Left renal cortex interstitium (tissue), 4 donors: ENCODE measurements around the gene TMEM255B. TPM values are rescaled to one million over a fixed set of nuclear protein-coding genes. Genes with fewer than 3 reads are reported as not detected.
"Not testable (repeated sequence)": the region's sequence is repeated elsewhere in the genome, so short reads cannot be mapped to it uniquely, and the experiment has no call there.

Experiments used
- DNase-seq, 4 donors: peaks; one replicate each; pipeline ENCODE4 v3.0.0-alpha.2; 2013; ENCODE audit warnings: low read depth in 4 of 4, low spot score in 2 of 4, missing footprints in 1 of 4
- polyA plus RNA-seq, 4 donors: library from polyadenylated mRNA; unstranded; fragments of 120-200 nt; gene quantifications; one replicate each; pipeline ENCODE4 v1.2.1, GENCODE V29; 2013; ENCODE audit not compliant: insufficient read length in 4 of 4

Gene TMEM255B
- polyA plus RNA-seq, result 1 to 10 TPM; 6.6 to 8.6 (median 7.6) TPM

DNA sequence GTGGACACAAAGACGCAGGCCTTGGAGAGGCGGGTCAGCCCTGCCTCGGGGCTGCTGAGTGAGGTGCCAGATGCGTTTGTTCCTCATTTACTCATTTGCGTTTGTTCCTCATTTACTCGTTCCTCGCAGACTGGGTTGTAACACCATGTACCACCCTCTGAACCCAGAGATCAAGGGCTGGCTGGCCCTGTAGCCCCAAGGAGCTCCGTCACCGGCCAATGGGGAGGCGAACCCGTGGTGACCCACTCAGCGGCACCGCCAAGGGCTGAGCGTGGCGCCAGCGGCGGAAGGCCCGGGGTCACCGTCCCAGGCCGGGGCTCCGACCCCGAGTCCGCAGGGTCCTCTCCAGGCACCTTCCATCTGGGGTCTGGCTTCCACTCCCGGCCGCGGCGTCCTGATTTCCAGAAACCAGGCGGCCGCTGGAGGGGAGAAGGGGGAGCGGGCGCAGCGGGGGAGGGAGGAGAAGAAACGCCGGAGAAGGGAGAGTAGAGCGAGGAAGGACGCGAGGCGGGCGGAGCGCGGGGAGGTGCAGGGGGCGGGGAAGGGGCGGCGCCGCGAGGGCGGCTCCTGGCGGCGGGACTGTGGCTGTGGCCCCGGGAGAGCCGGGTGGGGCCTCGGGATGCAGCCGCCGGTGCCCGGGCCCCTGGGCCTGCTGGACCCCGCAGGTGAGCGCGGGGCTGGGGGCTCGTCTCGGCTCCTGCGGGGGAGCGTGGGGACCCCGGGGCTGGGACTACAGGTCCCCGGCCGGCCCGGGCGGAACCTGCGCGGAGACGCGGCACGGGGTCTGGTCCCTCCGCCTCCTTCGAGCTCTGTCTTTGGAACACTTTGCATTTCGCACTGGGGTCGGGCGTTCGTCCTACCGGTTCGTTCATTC, at the start of gene TMEM255B:
TSS of gene TMEM255B (plus strand) at position 576 of the 874 bp plus-strand sequence. CDS start at position 620, 44 bp downstream.
- peak in 1 of 4 donors; percentile 41 for DNase-seq

DNA sequence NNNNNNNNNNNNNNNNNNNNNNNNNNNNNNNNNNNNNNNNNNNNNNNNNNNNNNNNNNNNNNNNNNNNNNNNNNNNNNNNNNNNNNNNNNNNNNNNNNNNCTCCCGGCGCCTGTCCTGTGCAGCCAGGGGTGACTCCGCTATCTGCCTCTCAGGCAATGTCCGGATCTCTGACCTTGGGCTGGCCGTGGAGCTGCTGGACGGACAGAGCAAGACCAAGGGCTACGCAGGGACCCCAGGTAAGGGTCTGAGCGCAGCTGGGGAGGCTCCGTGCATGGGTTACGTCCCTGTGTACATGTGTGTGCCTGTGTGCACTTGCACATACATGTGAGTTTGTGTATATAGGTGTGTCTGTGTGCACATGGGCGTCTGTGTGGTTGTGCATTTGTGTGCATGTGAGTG, 36.1 kb upstream of the TMEM255B start:
- no peak for DNase-seq

DNA sequence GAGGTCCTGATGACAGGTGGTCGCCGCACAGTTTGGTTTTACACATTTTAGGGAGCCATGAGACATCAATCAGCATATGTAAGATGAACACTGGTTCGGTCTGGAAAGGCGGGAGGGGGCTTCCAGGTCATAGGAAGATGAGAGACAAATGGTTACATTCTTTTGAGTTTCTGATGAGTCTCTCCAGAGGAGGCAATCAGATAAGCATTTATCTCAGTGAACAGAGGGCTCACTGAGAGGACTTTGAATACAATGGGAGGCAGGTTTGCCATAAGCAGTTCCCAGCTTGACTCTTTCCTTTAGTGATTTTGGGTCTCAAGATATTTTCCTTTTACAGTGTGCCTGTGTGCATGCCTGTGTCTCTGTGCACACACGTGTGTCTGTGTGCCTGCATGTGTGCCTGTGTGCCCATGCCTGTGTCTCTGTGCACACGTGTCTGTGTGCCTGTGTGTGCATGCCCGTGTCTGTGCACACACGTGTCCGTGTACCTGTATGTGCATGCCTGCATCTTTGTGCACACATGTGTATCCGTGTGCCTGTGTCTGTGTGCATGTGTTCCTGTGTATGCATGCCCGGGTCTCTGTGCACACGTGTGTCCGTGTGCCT, 35.5 kb upstream of the TMEM255B start:
- DNase-seq, result no peak

DNA sequence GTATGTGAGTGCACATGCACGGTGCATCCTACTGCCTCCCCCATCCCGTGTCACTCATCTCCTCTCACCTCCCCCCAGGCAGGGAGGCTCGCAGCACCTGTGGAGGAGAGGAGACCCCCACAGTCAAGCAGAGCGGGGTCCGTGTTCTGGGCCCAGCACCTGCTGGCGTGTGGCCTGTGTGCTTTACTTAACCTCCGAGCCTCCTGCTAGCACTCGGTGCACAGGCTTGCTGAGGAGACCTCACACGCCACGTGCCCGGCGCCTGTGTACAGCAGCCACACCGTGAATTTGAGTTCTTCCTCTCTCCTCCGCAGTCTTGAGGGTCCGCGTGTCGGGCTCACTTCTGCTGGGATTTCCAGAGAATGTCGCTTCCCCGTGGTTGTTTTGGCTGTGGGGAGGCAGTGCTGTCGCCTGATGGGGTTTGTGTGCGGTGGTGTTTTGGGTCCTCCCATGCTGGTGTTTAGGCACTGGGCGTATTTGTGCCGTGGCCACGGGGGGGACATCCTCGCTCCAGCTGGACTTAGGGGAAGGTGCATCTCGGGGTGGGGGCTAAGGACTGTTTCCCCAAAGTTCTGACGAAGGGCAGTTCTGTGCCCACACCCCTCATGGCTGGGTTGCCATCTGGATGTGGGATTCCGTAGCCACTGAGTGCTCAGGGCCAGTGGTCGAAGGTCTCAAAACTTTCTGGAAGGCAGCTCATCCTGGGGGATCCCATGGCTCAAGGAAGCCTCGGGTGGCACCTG, 34.8 kb upstream of the TMEM255B start:
- no peak for DNase-seq

DNA sequence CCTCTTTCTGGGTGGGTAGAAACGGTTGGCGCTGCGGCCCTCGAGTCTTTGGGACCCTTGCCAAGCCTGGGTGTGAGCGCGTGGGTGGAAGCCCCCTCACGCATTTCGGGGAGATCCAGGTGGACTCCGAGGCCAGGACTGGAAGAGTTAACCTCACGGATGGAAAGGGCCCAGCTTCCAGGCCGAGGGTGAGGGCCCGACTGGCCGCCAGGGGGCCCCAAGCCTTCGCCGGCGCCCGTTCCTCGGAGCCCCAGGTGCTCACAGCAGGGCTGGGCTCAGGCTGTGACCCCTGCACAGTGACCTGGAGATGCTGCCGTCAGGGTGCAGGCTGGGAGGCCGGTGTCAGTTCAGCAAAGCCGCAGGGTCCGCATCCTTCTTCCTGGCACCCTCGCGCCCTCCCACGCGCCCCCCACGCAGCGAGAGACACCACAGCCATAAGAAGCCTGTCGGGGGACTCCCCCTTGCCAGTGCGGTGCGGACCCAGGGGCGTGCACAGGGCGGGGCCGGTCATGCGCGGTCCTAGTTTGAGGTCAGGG, 34.2 kb upstream of the TMEM255B start:
- peak in 2 of 4 donors; percentile 58 to 61 for DNase-seq

DNA sequence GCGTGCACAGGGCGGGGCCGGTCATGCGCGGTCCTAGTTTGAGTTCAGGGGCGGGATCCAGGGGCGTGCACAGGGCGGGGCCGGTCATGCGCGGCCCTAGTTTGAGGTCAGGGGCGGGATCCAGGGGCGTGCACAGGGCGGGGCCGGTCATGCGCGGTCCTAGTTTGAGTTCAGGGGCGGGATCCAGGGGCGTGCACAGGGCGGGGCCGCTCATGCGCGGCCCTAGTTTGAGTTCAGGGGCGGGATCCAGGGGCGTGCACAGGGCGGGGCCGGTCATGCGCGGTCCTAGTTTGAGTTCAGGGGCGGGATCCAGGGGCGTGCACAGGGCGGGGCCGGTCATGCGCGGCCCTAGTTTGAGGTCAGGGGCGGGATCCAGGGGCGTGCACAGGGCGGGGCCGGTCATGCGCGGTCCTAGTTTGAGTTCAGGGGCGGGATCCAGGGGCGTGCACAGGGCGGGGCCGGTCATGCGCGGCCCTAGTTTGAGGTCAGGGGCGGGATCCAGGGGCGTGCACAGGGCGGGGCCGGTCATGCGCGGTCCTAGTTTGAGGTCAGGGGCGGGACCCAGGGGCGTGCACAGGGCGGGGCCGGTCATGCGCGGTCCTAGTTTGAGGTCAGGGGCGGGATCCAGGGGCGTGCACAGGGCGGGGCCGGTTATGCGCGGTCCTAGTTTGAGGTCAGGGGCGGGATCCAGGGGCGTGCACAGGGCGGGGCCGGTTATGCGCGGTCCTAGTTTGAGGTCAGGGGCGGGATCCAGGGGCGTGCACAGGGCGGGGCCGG, 33.5 kb upstream of the TMEM255B start:
- DNase-seq, result not testable (repeated sequence)

DNA sequence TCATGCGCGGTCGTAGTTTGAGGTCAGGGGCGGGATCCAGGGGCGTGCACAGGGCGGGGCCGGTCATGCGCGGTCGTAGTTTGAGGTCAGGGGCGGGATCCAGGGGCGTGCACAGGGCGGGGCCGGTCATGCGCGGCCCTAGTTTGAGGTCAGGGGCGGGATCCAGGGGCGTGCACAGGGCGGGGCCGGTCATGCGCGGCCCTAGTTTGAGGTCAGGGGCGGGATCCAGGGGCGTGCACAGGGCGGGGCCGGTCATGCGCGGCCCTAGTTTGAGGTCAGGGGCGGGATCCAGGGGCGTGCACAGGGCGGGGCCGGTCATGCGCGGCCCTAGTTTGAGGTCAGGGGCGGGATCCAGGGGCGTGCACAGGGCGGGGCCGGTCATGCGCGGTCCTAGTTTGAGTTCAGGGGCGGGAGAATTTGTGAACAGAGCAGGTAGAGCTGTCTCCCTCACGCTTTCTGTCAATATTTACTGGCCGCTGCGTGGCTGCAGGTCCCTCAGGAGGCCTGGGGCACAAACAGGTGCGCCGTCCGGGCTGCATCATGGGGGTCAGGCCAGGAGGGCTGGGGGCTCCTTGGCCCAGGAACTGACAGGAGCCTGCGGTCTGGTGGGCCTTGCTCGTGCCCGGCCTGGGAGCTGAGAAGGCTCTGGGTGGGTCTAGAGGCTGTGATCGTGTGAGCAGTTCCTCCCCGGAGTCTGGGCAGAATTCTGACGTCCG, 32.8 kb upstream of the TMEM255B start:
- not testable (repeated sequence) for DNase-seq

DNA sequence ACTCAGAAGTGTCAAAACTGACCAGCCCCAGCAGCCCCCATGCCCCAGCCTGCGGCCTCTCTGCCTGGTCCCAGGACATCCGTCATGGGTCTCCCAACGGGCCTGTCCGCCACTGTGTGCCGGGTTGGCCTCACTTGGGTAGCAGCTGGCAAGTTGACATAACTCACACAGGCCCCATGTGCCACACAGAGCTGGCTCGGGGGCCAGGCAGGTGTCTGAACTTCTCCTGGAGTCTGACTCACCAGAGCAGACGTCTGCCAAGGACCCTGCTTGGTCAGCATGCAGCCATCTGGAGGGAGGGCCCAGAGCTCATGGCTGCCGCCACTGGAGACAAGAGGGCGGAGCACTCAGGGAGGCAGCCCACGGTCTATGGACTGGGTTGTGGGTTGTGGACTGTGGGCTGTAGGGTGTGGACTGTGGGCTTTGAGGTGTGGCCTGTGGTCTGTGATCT, 32.0 kb upstream of the TMEM255B start:
- DNase-seq, result no peak

DNA sequence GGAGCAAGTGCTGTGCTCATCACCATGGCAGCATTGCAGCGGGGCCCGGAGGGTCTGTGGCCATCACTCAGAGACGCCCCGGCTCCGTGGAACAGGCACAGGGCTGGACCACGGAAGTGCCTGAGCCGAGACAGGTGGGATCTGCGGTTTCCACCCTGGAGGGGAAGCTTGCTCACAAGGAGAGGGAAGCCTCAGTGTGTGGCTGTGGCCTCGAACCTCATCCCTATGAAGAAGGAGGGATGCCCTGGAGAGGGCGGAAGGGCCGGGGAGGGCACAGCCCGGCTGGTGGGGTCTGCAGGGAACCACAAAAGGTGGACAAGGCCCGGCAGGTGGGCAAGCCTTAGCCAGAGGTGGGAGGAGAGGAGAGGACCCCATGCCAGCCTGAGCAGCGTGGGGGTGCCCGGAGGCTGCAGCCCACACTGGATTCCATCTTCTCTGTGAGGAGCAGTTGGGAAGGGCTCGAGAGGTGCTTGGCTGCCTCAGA, 30.4 kb upstream of the TMEM255B start:
- no peak for DNase-seq

DNA sequence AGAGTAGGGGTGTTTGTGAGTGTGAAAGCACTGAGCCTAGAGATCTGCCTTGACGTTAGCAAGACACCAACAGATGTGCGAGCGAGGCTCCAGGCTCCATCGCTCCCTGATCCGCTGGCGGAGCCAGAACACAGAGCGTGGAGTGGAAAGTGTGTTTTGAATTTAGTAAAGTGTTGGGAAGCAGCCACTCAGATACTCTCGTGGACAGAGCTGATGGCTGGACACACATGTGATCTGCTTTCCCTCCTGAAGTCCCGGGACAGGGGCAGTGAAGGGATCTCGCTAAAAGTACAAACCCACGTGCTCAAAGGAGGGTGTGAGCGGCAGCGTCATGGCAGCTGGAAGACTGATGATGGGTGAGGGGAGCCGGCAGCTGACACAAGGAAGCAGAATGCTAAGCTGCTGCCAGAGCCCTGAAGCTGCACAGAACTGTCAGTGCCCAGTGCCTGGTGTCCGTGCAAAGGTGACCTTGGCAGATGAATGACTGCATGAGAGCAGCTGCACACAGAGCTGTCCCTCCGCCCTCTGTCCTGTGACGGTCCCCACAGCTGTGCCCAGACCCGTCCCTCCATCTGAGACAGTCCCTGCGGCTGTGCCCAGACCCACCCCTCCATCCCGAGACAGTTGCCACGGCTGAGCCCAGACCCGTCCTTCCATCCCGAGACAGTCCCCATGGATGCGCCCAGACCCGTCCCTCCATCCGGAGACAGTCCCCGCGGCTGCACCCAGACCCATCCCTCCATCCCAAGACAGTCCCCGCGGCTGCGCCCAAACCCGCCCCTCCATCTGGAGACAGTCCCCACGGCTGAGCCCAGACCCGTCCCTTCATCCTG, 29.6 kb upstream of the TMEM255B start:
- no peak for DNase-seq

DNA sequence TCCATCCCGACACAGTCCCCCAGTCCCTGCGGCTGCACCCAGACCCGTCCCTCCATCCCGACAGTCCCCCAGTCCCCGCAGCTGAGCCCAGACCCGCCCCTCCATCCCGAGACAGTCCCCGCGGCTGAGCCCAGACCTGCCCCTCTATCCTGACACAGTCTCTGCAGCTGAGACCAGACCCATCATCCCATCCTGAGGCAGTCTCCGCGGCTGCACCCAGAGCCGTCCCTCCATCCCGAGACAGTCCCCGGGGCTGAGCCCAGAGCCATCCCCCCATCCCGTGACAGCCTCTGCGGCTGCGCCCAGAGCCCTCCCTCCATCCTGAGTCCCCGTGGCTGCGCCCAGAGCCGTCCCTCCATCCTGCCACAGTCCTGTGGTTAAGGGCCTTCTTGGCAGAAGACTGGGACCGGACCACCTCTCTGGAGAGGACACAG, 28.8 kb upstream of the TMEM255B start:
- DNase-seq, result no peak

DNA sequence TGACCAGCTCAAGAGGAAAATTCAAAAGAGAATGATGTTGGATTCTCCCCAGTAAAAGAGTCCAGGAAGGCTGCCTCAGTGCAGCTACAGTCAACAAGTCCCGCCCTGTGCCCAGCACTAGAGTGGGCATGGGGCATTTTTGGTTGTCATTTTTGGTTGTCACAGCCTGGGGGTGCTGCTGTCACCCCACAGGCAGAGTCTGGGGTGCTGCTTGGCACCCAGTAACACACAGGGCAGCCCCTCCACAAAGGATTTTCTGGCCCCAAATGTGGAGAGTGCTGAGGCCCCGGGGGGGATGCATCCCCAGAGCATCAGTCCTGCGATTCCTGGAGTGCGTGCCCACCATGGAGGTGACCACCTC, 28.2 kb upstream of the TMEM255B start:
- DNase-seq, result no peak

DNA sequence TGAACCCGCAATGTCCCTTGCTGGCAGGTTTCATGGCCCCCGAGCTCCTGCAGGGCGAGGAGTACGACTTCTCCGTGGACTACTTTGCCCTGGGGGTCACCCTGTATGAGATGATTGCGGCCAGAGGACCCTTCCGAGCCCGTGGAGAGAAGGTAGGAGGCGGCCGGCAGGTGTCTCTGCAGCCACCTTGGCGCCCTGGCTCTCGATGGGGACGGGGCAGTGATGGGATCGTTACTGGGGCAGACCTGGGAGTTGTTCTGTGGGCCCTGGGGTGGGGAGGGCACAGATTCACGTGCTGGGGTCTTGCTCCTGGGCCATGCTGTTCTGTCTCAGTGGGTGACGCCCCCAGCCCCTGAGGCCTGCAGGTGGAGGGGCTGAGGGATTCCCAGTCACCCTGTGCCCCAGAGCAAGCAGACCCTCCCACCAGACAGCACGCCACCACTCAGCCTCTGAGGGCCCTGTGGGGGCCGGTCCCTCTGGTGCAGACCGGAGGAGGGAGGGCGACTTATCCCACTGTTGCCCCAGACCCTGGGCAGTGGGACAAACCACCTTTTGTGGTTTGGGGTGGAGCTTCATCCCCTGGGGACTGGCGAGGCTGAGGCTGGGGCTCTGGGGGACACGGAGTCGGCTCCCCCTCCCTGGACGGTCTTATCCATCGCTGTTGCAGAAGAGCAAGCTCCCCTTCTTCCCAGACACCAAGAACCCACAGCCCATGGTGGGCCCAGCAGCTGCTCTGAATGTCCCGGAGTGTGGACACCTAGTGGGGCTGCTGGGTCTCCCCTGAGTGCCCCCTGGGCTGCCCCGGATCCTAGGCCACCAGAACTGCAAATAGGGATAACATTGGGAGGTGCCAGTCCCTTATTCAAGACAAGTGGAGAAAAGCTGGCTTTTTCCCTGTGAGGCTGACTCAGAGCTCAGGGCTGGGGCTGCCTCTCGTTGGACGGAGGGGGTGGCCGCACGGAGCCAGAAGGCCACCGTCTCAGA, 27.5 kb upstream of the TMEM255B start:
- no peak for DNase-seq

DNA sequence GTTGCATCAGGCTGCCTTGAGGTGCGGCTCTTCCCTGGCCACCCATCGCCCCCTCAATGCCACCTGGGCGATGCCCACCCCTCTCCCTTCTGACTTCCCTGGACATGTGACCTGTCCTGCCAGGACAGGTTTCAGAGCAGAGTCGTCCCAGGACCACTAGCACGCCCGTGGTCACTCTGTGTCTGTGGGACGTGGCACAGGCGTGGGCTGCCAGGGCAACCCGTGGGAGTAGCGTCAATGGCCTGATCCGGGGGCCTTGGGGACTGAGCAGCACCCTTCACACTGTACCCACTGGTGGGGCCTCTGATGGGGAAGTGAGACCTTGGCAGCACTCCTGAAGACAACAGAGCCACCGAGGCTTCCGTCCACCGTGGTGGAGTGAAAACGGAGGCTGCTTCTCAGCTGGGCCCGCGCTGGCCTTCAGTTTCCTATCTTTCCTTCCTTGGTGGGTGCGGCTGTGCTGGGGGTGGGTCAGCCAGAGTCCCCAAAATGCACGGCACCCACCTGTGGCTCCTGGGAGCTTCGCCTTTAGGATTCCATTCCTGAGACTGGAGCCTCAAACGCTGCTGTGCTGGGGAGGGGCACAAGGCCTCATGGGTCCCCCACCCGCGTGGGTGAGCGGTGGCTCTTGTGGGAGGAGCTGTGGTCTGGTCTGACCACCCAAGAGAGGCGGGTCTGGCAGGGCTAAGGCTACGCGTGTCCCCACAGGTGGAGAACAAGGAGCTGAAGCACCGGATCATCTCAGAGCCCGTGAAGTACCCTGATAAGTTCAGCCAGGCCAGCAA, 26.7 kb upstream of the TMEM255B start:
- no peak for DNase-seq

DNA sequence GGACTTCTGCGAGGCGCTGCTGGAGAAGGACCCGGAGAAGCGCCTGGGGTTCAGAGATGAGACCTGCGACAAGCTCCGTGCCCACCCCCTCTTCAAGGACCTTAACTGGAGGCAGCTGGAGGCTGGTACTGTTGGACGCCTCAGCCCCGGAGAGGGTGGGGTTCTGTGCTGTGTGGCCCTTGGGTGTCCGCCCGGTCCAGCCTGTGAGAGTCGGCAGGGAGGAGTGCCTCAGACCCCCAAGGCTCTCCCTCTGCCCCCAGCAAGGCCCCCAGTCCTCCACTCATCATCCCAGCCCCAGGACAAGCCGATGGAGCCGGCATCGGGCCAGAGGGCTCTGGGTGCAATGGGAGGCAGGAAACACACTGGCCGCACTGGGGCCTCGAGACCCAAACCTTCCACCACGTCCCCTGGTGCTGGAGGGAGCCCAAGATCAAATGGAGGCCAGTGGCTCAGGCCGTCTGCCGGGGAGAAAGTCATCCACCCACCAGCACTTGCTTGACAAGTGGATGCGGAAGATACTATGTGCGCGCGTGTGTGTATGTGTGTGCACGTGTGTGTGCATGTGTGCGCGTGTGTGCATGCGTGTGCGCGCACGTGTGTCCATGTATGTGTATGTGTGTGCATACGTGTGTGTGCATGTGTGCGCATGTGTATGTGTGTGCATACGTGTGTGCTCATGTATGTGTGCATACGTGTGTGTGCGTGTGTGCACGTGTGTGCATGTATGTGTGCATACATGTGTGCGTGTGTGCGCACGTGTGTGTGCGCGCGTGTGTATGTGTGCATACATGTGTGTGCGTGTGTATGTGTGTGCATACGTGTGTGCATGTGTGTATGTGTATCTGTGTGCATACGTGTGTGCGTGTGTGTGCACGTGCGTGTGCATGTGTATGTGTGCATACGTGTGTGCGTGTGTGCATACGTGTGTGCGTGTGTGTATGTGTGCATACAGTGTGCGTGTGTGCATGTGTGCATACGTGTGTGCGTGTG, 25.8 kb upstream of the TMEM255B start:
- no peak for DNase-seq
